ENCODE data around the gene SYNGAP1.

DNA sequence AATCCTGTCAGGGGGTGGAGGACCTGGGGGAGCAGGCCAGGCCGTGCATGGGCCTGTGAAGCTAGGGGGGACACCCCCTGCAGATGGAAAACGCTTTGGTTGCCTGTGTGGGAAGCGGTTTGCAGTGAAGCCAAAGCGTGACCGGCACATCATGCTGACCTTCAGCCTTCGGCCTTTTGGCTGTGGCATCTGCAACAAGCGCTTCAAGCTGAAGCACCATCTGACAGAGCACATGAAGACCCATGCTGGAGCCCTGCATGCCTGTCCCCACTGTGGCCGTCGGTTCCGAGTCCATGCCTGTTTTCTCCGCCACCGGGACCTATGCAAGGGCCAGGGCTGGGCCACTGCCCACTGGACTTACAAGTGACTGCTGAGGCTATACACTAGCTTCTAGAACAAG is 36.3 kb downstream of the SYNGAP1 start:
- TF ChIP-seq, protein P1, sequence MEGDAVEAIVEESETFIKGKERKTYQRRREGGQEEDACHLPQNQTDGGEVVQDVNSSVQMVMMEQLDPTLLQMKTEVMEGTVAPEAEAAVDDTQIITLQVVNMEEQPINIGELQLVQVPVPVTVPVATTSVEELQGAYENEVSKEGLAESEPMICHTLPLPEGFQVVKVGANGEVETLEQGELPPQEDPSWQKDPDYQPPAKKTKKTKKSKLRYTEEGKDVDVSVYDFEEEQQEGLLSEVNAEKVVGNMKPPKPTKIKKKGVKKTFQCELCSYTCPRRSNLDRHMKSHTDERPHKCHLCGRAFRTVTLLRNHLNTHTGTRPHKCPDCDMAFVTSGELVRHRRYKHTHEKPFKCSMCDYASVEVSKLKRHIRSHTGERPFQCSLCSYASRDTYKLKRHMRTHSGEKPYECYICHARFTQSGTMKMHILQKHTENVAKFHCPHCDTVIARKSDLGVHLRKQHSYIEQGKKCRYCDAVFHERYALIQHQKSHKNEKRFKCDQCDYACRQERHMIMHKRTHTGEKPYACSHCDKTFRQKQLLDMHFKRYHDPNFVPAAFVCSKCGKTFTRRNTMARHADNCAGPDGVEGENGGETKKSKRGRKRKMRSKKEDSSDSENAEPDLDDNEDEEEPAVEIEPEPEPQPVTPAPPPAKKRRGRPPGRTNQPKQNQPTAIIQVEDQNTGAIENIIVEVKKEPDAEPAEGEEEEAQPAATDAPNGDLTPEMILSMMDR (IDR thresholded peaks at IDR 0.05; ENCODE audit: low read depth, low read length, missing input control), result no peak
- TF ChIP-seq REST (IDR thresholded peaks at IDR 0.05), result no peak
- no peak for TF ChIP-seq MAX (IDR thresholded peaks at IDR 0.05)
- no peak for TF ChIP-seq RAD21 (IDR thresholded peaks at IDR 0.05)
- no peak for TF ChIP-seq HNF4G (IDR thresholded peaks at IDR 0.05)
- TF ChIP-seq RXRA (IDR thresholded peaks at IDR 0.05), result no peak
- no peak for TF ChIP-seq TAF1 (conservative IDR thresholded peaks at IDR 0.05)
- no peak for TF ChIP-seq SP1 (IDR thresholded peaks at IDR 0.05)
- TF ChIP-seq, protein P2, sequence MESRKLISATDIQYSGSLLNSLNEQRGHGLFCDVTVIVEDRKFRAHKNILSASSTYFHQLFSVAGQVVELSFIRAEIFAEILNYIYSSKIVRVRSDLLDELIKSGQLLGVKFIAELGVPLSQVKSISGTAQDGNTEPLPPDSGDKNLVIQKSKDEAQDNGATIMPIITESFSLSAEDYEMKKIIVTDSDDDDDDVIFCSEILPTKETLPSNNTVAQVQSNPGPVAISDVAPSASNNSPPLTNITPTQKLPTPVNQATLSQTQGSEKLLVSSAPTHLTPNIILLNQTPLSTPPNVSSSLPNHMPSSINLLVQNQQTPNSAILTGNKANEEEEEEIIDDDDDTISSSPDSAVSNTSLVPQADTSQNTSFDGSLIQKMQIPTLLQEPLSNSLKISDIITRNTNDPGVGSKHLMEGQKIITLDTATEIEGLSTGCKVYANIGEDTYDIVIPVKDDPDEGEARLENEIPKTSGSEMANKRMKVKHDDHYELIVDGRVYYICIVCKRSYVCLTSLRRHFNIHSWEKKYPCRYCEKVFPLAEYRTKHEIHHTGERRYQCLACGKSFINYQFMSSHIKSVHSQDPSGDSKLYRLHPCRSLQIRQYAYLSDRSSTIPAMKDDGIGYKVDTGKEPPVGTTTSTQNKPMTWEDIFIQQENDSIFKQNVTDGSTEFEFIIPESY (IDR thresholded peaks at IDR 0.05), result no peak

All from liver (tissue), 3 donors.